GM10266 (cell line): ENCODE results near the gene RNF149.

Experiments
- DNase-seq: peaks from one replicate; pipeline ENCODE4 v3.0.0; 2012; ENCODE audit errors: extremely low spot score
- CTCF ChIP-seq: IDR thresholded peaks from 2 replicates; pipeline ENCODE4 v1.5.1; 2012; ENCODE audit warnings: mild to moderate bottlenecking, low read depth; ENCODE audit not compliant: control insufficient read depth, insufficient read depth; ENCODE audit errors: missing control alignments

Gene RNF149

GRCh38 chr2:101341421-101341820, 32.9 kb upstream of the RNF149 start:
- no peak for DNase-seq
- TF ChIP-seq CTCF: no peak

GRCh38 chr2:101340141-101340551, 31.6 kb upstream of the RNF149 start:
- no peak for TF ChIP-seq CTCF
- DNase-seq: no peak

- DNase-seq: no peak
- TF ChIP-seq CTCF: no peak
Measured at GRCh38 chr2:101339266-101339880, 30.9 kb upstream of the RNF149 start.

GRCh38 chr2:101337877-101338276, 29.4 kb upstream of the RNF149 start:
- no peak for DNase-seq

GRCh38 chr2:101332885-101333766, 24.6 kb upstream of the RNF149 start:
- no peak for TF ChIP-seq CTCF
- DNase-seq: no peak

More at GRCh38 chr2:101337877-101338276, 29.4 kb upstream of the RNF149 start:
- no peak for TF ChIP-seq CTCF

- no peak for DNase-seq
- TF ChIP-seq CTCF: no peak
Measured at GRCh38 chr2:101331202-101331601, 22.7 kb upstream of the RNF149 start.
